HEK293 (cell line): ENCODE results near the gene CYP2S1.

Experiments
- CTCF ChIA-PET: fragments of 350-600 bp; formaldehyde crosslinking; extraction: SDS; loops from one replicate; lab custom pipeline; 2021; ENCODE audit warnings: antibody characterized with exemption; lab: Yijun Ruan, JAX
- POLR2A ChIA-PET: fragments of 300-600 bp; formaldehyde crosslinking; extraction: SDS; loops from one replicate; lab custom pipeline; 2020; ENCODE audit warnings: antibody characterized with exemption, inconsistent platforms; lab: Yijun Ruan, JAX
- H3K27ac ChIP-seq: fragments of 200-500 bp; sonication (Bioruptor generic); 2 replicates; pipeline ENCODE4 v1.5.1; 2014; ENCODE audit warnings: low read depth, low read length, control low read depth, inconsistent platforms; ENCODE audit errors: extremely low read depth
- H3K36me3 ChIP-seq, 2 experiments: fragments of 200-500 bp in 1 of 2; sonication (Bioruptor generic) in 1 of 2; 1 replicate in 1 of 2; 2 replicates in 1 of 2; pipeline ENCODE4 v1.5.1; 2014 to 2017; ENCODE audit warnings: inconsistent platforms in 2 of 2, low read length in 2 of 2; ENCODE audit not compliant: control insufficient read depth in 2 of 2, insufficient read depth in 1 of 2
- H3K4me1 ChIP-seq: fragments of 200-500 bp; sonication (Bioruptor generic); 2 replicates; pipeline ENCODE4 v1.5.1; 2014; ENCODE audit warnings: mild to moderate bottlenecking, low read length, inconsistent platforms; ENCODE audit not compliant: control insufficient read depth, insufficient read depth
- H3K4me3 ChIP-seq: 2 replicates; pipeline ENCODE4 v1.5.1; 2011; ENCODE audit warnings: low read depth, mild to moderate bottlenecking, control low read depth, low read length, moderate library complexity
- H3K9me3 ChIP-seq: fragments of 200-500 bp; sonication (Bioruptor generic); 2 replicates; pipeline ENCODE4 v1.5.1; 2014; ENCODE audit warnings: low read depth, low read length, inconsistent platforms; ENCODE audit not compliant: control insufficient read depth, insufficient read depth
- ATF2 ChIP-seq: fragments of 450-650 bp; formaldehyde crosslinking; IDR thresholded peaks from 2 replicates; pipeline ENCODE4 v1.5.1; 2016; ENCODE audit warnings: missing biosample characterization, missing genetic modification characterization, low read depth
- BCL11B ChIP-seq: fragments of 450-650 bp; formaldehyde crosslinking; IDR thresholded peaks from 2 replicates; pipeline ENCODE4 v1.5.1; 2016; ENCODE audit warnings: low read depth, missing biosample characterization, missing genetic modification characterization
- EGR2 ChIP-seq: fragments of 450-650 bp; formaldehyde crosslinking; IDR thresholded peaks from 2 replicates; pipeline ENCODE4 v1.5.1; 2016; ENCODE audit warnings: low read depth, missing biosample characterization, missing genetic modification characterization
- IKZF3 ChIP-seq: fragments of 450-650 bp; IDR thresholded peaks from 2 replicates; pipeline ENCODE4 v1.5.0; 2018; ENCODE audit warnings: missing biosample characterization, mild to moderate bottlenecking, missing genetic modification characterization, moderate library complexity
- KLF1 ChIP-seq: fragments of 450-650 bp; formaldehyde crosslinking; IDR thresholded peaks from 2 replicates; pipeline ENCODE4 v1.5.1; 2016; ENCODE audit warnings: missing biosample characterization, missing genetic modification characterization
- KLF8 ChIP-seq: fragments of 450-650 bp; formaldehyde crosslinking; IDR thresholded peaks from 2 replicates; pipeline ENCODE4 v1.5.1; 2016; ENCODE audit warnings: missing biosample characterization, missing genetic modification characterization
- PATZ1 ChIP-seq: fragments of 450-650 bp; formaldehyde crosslinking; IDR thresholded peaks from 2 replicates; pipeline ENCODE4 v1.5.1; 2016; ENCODE audit warnings: missing biosample characterization, missing genetic modification characterization
- ZBTB10 ChIP-seq: fragments of 450-650 bp; formaldehyde crosslinking; IDR thresholded peaks from 2 replicates; pipeline ENCODE4 v1.5.1; 2016; ENCODE audit warnings: missing biosample characterization, missing genetic modification characterization
- ZBTB17 ChIP-seq: fragments of 450-650 bp; formaldehyde crosslinking; IDR thresholded peaks from 2 replicates; pipeline ENCODE4 v1.5.1; 2016; ENCODE audit warnings: missing biosample characterization, missing genetic modification characterization
- ZBTB26 ChIP-seq: fragments of 450-650 bp; formaldehyde crosslinking; optimal IDR thresholded peaks from 2 replicates; pipeline ENCODE3; 2016; ENCODE audit warnings: missing biosample characterization, mild to moderate bottlenecking, missing genetic modification characterization
- ZFHX2 ChIP-seq: fragments of 450-650 bp; formaldehyde crosslinking; conservative IDR thresholded peaks from 2 replicates; pipeline ENCODE4 v1.5.1; 2016; ENCODE audit warnings: missing biosample characterization, missing genetic modification characterization
- ZNF211 ChIP-seq: fragments of 450-650 bp; formaldehyde crosslinking; IDR thresholded peaks from 2 replicates; pipeline ENCODE4 v1.5.1; 2016; ENCODE audit warnings: low read depth, missing biosample characterization, missing genetic modification characterization
- ZNF280C ChIP-seq: fragments of 450-650 bp; formaldehyde crosslinking; IDR thresholded peaks from 2 replicates; pipeline ENCODE4 v1.5.1; 2016; ENCODE audit warnings: missing biosample characterization, missing genetic modification characterization
- ZNF341 ChIP-seq: fragments of 450-650 bp; formaldehyde crosslinking; IDR thresholded peaks from 2 replicates; pipeline ENCODE4; 2016; ENCODE audit warnings: low read depth, missing biosample characterization, missing genetic modification characterization
- ZNF366 ChIP-seq: fragments of 450-650 bp; formaldehyde crosslinking; conservative IDR thresholded peaks from 2 replicates; pipeline ENCODE4 v1.5.1; 2016; ENCODE audit warnings: missing biosample characterization, missing genetic modification characterization
- ZNF48 ChIP-seq: fragments of 450-650 bp; formaldehyde crosslinking; IDR thresholded peaks from 2 replicates; pipeline ENCODE4 v1.5.1; 2016; ENCODE audit warnings: missing biosample characterization, missing genetic modification characterization
- TF ChIP-seq, protein P1 (sequence below): fragments of 450-650 bp; formaldehyde crosslinking; IDR thresholded peaks from 2 replicates; pipeline ENCODE4 v1.5.1; 2017; ENCODE audit warnings: missing biosample characterization, missing genetic modification characterization
- TF ChIP-seq, protein P2 (sequence below): fragments of 450-650 bp; formaldehyde crosslinking; IDR thresholded peaks from 2 replicates; pipeline ENCODE4 v1.5.1; 2016; ENCODE audit warnings: missing biosample characterization, missing genetic modification characterization
- TF ChIP-seq, protein P3 (sequence below): fragments of 450-650 bp; formaldehyde crosslinking; IDR thresholded peaks from 2 replicates; pipeline ENCODE4 v1.5.1; 2016; ENCODE audit warnings: missing biosample characterization, missing genetic modification characterization

The CYP2S1 gene

DNA sequence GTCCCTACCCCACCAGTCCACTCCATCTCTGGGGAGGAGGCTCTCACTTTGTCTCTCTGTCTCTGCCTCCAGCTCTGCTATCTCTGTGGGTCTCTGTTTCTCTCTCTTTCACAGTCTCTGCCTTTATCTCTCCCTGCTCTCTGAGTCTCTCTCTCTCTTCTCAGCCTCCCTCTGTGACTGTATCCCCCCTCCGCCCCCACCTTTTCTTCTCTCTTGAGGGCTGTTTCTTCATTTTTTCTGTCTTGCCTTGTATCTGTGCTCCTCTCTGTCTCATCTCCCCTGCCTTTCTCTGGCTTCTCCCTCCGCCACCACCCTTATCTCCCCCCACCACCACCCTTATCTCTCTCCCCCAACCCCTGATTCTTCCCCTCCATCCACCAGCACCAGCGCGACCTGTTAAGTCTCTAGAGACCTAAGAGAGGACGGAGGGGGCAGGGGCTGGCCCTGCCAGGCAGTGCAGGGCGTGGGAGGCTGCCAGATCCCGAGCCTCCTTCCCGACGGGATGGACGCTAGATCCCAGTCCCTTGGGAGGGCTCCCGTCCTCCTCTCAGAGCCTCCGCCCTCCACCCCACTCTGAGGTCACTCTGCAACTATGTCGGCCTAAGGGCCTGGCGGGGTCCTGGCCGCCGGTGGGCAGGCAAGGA, 27.0 kb downstream of the CYP2S1 start:
- Histone ChIP-seq H3K36me3 (no peaks in the 10 kb centered on the region), H3K4me1 (no peaks in the 10 kb centered on the region; the same call in 1 of the 2 replicates), H3K27ac (no peak overlapping the region), H3K4me3 (no peak overlapping the region), H3K9me3 (no peaks in the 10 kb centered on the region)
- ChIA-PET CTCF (interaction anchor here (0.6 to 2.3 kb wide), 5 partner anchors 16 to 320 kb away, joined by 3 to 10 read pairs (median 3); no protein-coding TSS in a partner anchor), POLR2A (interaction anchor here (1.0 to 2.1 kb wide), 3 partner anchors 9 to 45 kb away, joined by 3 to 11 read pairs (median 7); partner anchors contain the start of gene HNRNPUL1)
- TF ChIP-seq ZFHX2 (peak; percentile 79), ZNF211 (tag by site-specific recombination) (no peak), ZNF341 (0 out of 2 replicates have a peak, but pooled peaks have one; percentile 41), ZBTB10 (tag by site-specific recombination) (0 out of 2 replicates have a peak, but pooled peaks have one; percentile 12), ZNF280C (tag by site-specific recombination) (no peak), IKZF3 (tag by site-specific recombination) (peak; percentile 50; the same call in 1 of the 2 replicates), BCL11B (0 out of 2 replicates have a peak, but pooled peaks have one; percentile 20), EGR2 (tag by site-specific recombination) (peak; percentile 79), ZBTB26 (tag by site-specific recombination) (peak; percentile 8), ZNF48 (tag by site-specific recombination) (no peak), ATF2 (tag by site-specific recombination) (no peak), KLF1 (peak; percentile 50; the same call in 1 of the 2 replicates), KLF8 (tag by site-specific recombination) (0 out of 2 replicates have a peak, but pooled peaks have one; percentile 24), PATZ1 (peak; percentile 58), ZBTB17 (peak; percentile 90), ZNF366 (peak; percentile 64)
- TF ChIP-seq, protein P1, sequence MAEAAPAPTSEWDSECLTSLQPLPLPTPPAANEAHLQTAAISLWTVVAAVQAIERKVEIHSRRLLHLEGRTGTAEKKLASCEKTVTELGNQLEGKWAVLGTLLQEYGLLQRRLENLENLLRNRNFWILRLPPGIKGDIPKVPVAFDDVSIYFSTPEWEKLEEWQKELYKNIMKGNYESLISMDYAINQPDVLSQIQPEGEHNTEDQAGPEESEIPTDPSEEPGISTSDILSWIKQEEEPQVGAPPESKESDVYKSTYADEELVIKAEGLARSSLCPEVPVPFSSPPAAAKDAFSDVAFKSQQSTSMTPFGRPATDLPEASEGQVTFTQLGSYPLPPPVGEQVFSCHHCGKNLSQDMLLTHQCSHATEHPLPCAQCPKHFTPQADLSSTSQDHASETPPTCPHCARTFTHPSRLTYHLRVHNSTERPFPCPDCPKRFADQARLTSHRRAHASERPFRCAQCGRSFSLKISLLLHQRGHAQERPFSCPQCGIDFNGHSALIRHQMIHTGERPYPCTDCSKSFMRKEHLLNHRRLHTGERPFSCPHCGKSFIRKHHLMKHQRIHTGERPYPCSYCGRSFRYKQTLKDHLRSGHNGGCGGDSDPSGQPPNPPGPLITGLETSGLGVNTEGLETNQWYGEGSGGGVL (tag by site-specific recombination): peak; percentile 93
- TF ChIP-seq, protein P2, sequence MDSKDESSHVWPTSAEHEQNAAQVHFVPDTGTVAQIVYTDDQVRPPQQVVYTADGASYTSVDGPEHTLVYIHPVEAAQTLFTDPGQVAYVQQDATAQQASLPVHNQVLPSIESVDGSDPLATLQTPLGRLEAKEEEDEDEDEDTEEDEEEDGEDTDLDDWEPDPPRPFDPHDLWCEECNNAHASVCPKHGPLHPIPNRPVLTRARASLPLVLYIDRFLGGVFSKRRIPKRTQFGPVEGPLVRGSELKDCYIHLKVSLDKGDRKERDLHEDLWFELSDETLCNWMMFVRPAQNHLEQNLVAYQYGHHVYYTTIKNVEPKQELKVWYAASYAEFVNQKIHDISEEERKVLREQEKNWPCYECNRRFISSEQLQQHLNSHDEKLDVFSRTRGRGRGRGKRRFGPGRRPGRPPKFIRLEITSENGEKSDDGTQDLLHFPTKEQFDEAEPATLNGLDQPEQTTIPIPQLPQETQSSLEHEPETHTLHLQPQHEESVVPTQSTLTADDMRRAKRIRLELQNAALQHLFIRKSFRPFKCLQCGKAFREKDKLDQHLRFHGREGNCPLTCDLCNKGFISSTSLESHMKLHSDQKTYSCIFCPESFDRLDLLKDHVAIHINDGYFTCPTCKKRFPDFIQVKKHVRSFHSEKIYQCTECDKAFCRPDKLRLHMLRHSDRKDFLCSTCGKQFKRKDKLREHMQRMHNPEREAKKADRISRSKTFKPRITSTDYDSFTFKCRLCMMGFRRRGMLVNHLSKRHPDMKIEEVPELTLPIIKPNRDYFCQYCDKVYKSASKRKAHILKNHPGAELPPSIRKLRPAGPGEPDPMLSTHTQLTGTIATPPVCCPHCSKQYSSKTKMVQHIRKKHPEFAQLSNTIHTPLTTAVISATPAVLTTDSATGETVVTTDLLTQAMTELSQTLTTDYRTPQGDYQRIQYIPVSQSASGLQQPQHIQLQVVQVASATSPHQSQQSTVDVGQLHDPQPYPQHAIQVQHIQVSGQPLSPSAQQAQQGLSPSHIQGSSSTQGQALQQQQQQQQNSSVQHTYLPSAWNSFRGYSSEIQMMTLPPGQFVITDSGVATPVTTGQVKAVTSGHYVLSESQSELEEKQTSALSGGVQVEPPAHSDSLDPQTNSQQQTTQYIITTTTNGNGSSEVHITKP (tag by site-specific recombination): peak; percentile 72
- TF ChIP-seq, protein P3, sequence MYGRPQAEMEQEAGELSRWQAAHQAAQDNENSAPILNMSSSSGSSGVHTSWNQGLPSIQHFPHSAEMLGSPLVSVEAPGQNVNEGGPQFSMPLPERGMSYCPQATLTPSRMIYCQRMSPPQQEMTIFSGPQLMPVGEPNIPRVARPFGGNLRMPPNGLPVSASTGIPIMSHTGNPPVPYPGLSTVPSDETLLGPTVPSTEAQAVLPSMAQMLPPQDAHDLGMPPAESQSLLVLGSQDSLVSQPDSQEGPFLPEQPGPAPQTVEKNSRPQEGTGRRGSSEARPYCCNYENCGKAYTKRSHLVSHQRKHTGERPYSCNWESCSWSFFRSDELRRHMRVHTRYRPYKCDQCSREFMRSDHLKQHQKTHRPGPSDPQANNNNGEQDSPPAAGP: peak; percentile 74
